Esophagus (tissue), 2 donors: ENCODE data around the gene LRRC15. TPM values are rescaled to one million over a fixed set of nuclear protein-coding genes. Genes with fewer than 3 reads are reported as not detected.

Experiments
- H3K27ac ChIP-seq, 2 donors: one replicate each; pipeline ENCODE4 v1.5.1; 2013; ENCODE audit warnings: low read depth in 2 of 2, mild to moderate bottlenecking in 2 of 2, inconsistent platforms in 1 of 2, low read length in 1 of 2, moderate library complexity in 1 of 2
- H3K27me3 ChIP-seq, 2 donors: one replicate each; pipeline ENCODE4 v1.6.1; 2013; ENCODE audit warnings: low read length in 2 of 2, control low read depth in 1 of 2, mild to moderate bottlenecking in 1 of 2; ENCODE audit not compliant: insufficient read depth in 2 of 2, control insufficient read depth in 1 of 2
- H3K36me3 ChIP-seq, 2 donors: one replicate each; pipeline ENCODE4 v1.6.1; 2013; ENCODE audit warnings: low read length in 1 of 2; ENCODE audit not compliant: control insufficient read depth in 2 of 2, insufficient read depth in 2 of 2
- H3K4me1 ChIP-seq, 2 donors: one replicate each; pipeline ENCODE4 v1.6.1; 2013; ENCODE audit warnings: low read length in 1 of 2; ENCODE audit not compliant: control insufficient read depth in 2 of 2, insufficient read depth in 2 of 2
- H3K4me3 ChIP-seq, 2 donors: one replicate each; pipeline ENCODE4 v1.5.1; 2013; ENCODE audit warnings: low read length in 2 of 2, mild to moderate bottlenecking in 2 of 2, low read depth in 1 of 2, moderate library complexity in 1 of 2
- H3K9me3 ChIP-seq, 2 donors: one replicate each; pipeline ENCODE4 v1.6.1; 2013; ENCODE audit warnings: mild to moderate bottlenecking in 2 of 2, low read depth in 1 of 2, low read length in 1 of 2, moderate library complexity in 1 of 2; ENCODE audit not compliant: control insufficient read depth in 2 of 2, insufficient read depth in 1 of 2
- WGBS, 2 donors: extraction: QIAGEN DNeasy Blood & Tissue Kit; methylation state at CpG; one replicate each; pipeline ENCODE4 v1.1.7; 2013; 5-methylcytosine and 5-hydroxymethylcytosine counted together
- polyA plus RNA-seq, 2 donors: library from polyadenylated mRNA; stranded (reverse); fragments of 200-250 nt; gene quantifications; one replicate each; pipeline ENCODE4 v1.2.3, GENCODE V29; 2013
- donor health status: healthy with polysubstance abuse.
- donor health status: Bipolar disorder and iron deficiency.

LRRC15 gene
- polyA plus RNA-seq, 2 donors, result 0.02 to 0.04 TPM

GRCh38 chr3:194310060-194310835 lies 59.3 kb downstream of the LRRC15 start:
- Histone ChIP-seq H3K27me3 (no peaks in the 10 kb centered on the region), H3K4me1 (peaks cover 9 to 11% of the 10 kb centered on the region in 2 donors), H3K36me3 (no peaks in the 10 kb centered on the region), H3K4me3 (no peak overlapping the region), H3K27ac (no peak overlapping the region), H3K9me3 (no peaks in the 10 kb centered on the region)
- WGBS, 2 donors, result 76 to 88% methylated on average over 11 of the region's 11 CpGs

GRCh38 chr3:194308601-194309449 lies 60.7 kb downstream of the LRRC15 start:
- no peaks in the 10 kb centered on the region for H3K9me3 ChIP-seq
- H3K4me3 ChIP-seq, result no peak overlapping the region
- H3K27ac ChIP-seq, result no peak overlapping the region
- H3K36me3 ChIP-seq, result no peaks in the 10 kb centered on the region
- H3K4me1 ChIP-seq, result peaks cover 9 to 11% of the 10 kb centered on the region in 2 donors
- H3K27me3 ChIP-seq, result no peaks in the 10 kb centered on the region
- 67 to 69% methylated on average over 8 of the region's 8 CpGs for WGBS, 2 donors

- Histone ChIP-seq H3K27ac (no peak overlapping the region), H3K4me1 (peaks cover 6 to 9% of the 10 kb centered on the region in 2 donors), H3K36me3 (no peaks in the 10 kb centered on the region), H3K4me3 (no peak overlapping the region), H3K27me3 (no peaks in the 10 kb centered on the region), H3K9me3 (no peaks in the 10 kb centered on the region)
- 92 to 93% methylated on average over 8 of the region's 8 CpGs for WGBS, 2 donors
Measured at GRCh38 chr3:194307849-194308248, 61.7 kb downstream of the LRRC15 start.

- H3K27me3 ChIP-seq, result no peaks in the 10 kb centered on the region
- WGBS, 2 donors, result 58 to 60% methylated on average over 13 of the region's 13 CpGs
- no peak overlapping the region for H3K27ac ChIP-seq
- H3K4me3 ChIP-seq, result no peak overlapping the region
- no peaks in the 10 kb centered on the region for H3K9me3 ChIP-seq
- no peaks in the 10 kb centered on the region for H3K36me3 ChIP-seq
- peaks cover 2 to 6% of the 10 kb centered on the region in 2 donors for H3K4me1 ChIP-seq
Measured at GRCh38 chr3:194306771-194307640, 62.5 kb downstream of the LRRC15 start.

- 50 to 52% methylated on average over 11 of the region's 11 CpGs for WGBS, 2 donors
- no peaks in the 10 kb centered on the region for H3K9me3 ChIP-seq
- H3K27ac ChIP-seq, result no peak overlapping the region
- H3K4me3 ChIP-seq, result no peak overlapping the region
- peaks cover 2% of the 10 kb centered on the region in 2 donors for H3K4me1 ChIP-seq
- no peaks in the 10 kb centered on the region for H3K36me3 ChIP-seq
- no peaks in the 10 kb centered on the region for H3K27me3 ChIP-seq
Measured at GRCh38 chr3:194306109-194306686, 63.3 kb downstream of the LRRC15 start.

- Histone ChIP-seq H3K4me3 (no peak overlapping the region), H3K9me3 (no peaks in the 10 kb centered on the region), H3K4me1 (peaks cover 2% of the 10 kb centered on the region in 2 donors), H3K27ac (no peak overlapping the region), H3K27me3 (no peaks in the 10 kb centered on the region), H3K36me3 (no peaks in the 10 kb centered on the region)
- 89 to 94% methylated on average over 11 of the region's 11 CpGs for WGBS, 2 donors
Measured at GRCh38 chr3:194305356-194306108, 64.0 kb downstream of the LRRC15 start.

Other genes with a start within 250 kb of the LRRC15 start
- gene HES1, start 233.6 kb downstream of the LRRC15 start, polyA plus RNA-seq, result 10 to 100 TPM; 68.9 to 78.3 TPM
- gene CPN2, start 18.4 kb downstream of the LRRC15 start, polyA plus RNA-seq, result under 1 TPM in 1 of 2 donors, not detected in 1; 0.02 TPM
- under 1 TPM in 1 of 2 donors, not detected in 1; 0.01 TPM for gene GP5, start 29.5 kb upstream of the LRRC15 start, polyA plus RNA-seq
- gene ATP13A3, start 117.3 kb upstream of the LRRC15 start, polyA plus RNA-seq, result 10 to 100 TPM in 1 of 2 donors, 1 to 10 TPM in 1; 9.6 to 12.2 TPM